Omental fat pad (tissue), 4 donors: Measurements from ENCODE around the gene OPRL1. TPM values are rescaled to one million over a fixed set of nuclear protein-coding genes. Genes with fewer than 3 reads are reported as not detected.

Experiments used
- ATAC-seq: fragments of 150-250 bp; one replicate; pipeline ENCODE4 v1.9.1; 2016; ENCODE audit warnings: mild to moderate bottlenecking, moderate library complexity; ENCODE audit not compliant: low FRiP score
- DNase-seq: peaks from one replicate; pipeline ENCODE4 v3.0.0-alpha.2; 2019; ENCODE audit warnings: low spot score
- total RNA-seq, 4 donors: library from RNA; depleted of rRNA; stranded (reverse); fragments of >200 nt; gene quantifications; one replicate each; pipeline ENCODE4 v1.1.0, GENCODE V29; 2016
- TF ChIP-seq, protein P1 (sequence below), 3 donors: fragments of 450-650 bp; IDR thresholded peaks; one replicate each; pipeline ENCODE4 v1.5.1; 2016 to 2017; ENCODE audit warnings: antibody characterized with exemption in 3 of 3, mild to moderate bottlenecking in 3 of 3, moderate library complexity in 2 of 3

Gene OPRL1
- total RNA-seq, 4 donors from 2014 or later, result 0.96 to 4.4 (median 1.4) TPM

GRCh38 chr20:64035066-64035932, 44.6 kb upstream of the OPRL1 start:
- TF ChIP-seq, protein P1, sequence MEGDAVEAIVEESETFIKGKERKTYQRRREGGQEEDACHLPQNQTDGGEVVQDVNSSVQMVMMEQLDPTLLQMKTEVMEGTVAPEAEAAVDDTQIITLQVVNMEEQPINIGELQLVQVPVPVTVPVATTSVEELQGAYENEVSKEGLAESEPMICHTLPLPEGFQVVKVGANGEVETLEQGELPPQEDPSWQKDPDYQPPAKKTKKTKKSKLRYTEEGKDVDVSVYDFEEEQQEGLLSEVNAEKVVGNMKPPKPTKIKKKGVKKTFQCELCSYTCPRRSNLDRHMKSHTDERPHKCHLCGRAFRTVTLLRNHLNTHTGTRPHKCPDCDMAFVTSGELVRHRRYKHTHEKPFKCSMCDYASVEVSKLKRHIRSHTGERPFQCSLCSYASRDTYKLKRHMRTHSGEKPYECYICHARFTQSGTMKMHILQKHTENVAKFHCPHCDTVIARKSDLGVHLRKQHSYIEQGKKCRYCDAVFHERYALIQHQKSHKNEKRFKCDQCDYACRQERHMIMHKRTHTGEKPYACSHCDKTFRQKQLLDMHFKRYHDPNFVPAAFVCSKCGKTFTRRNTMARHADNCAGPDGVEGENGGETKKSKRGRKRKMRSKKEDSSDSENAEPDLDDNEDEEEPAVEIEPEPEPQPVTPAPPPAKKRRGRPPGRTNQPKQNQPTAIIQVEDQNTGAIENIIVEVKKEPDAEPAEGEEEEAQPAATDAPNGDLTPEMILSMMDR (IDR thresholded peaks at IDR 0.05), result no peak
- ATAC-seq (no peak), DNase-seq (no peak)

DNA sequence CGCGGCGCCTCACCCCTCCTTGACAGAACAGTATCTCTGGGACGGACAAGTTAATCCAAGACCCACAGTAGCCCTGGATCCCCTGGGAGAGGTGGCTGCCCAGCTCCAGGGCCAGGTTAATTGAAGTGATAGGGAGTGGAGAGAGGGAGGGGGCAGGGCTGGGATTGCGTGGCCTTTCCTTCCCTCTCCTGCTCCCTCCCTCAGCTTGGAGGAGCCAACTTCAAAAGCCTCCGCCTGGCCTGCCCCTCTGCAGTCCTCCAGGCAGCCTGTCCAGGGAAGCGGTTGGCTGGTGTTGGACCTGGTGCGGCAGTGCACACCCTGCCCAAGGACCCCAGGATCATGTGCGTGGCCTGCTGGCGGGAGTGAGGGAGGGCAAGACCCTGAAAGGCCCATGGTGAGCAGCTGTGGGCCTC, 43.9 kb upstream of the OPRL1 start, which contains the start of gene C20orf204:
Gene C20orf204 (plus strand): TSS at position 250 of the 413 bp plus-strand sequence. CDS start 142 bp downstream, at position 392.
- DNase-seq (no peak), ATAC-seq (no peak)
- TF ChIP-seq, protein P1 (IDR thresholded peaks at IDR 0.05), result no peak

- no peak for ATAC-seq
- TF ChIP-seq, protein P1 (IDR thresholded peaks at IDR 0.05), result no peak
These were observed 43.3 kb upstream of the OPRL1 start for GRCh38 chr20:64036346-64037198.

DNA sequence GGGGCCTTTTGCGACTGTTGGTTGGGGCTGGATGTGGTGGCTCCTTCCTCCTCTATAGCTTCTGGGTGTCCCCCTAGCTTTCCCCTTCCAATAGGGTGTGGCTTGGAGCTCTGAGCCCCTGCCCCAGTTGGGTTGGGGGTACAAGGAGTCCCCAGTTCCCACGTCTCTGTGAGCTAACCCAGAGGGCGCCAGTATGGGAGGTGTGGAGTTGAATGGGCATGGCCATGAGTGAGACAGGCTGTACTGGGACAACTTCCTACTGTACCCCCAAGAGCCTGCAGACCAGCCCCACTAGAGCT, 42.7 kb upstream of the OPRL1 start:
- no peak for ATAC-seq
- DNase-seq, result no peak
- TF ChIP-seq, protein P1 (IDR thresholded peaks at IDR 0.05), result no peak

More at GRCh38 chr20:64036346-64037198, 43.3 kb upstream of the OPRL1 start:
- no peak for DNase-seq

GRCh38 chr20:64037498-64038213, 42.2 kb upstream of the OPRL1 start:
- no peak for ATAC-seq
- TF ChIP-seq, protein P1 (IDR thresholded peaks at IDR 0.05), result no peak

DNA sequence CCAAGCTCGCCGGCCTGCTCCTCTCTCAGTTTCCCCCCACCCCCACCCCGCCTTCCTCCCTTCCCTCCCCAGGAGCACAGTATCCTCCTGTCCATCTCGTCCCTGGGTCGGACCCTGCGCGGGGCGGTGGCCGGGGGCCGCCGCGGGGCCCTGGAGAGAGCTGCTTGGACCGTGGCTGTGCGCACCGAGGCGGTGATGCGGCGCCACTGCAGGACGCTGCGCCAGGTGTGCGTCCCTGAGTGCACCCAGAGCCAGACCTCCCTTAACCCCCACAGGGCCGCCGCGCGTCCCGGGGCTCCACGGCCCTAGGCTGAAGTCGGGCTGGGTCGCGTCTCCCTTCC, 41.7 kb upstream of the OPRL1 start:
- no peak for ATAC-seq
- TF ChIP-seq, protein P1 (IDR thresholded peaks at IDR 0.05), result no peak

More at GRCh38 chr20:64037498-64038213, 42.2 kb upstream of the OPRL1 start:
- no peak for DNase-seq

More for the DNA sequence above, 41.7 kb upstream of the OPRL1 start:
- no peak for DNase-seq
